Urothelium cell line (cell line): Measurements from ENCODE around the gene ZBED3.
"Not testable (repeated sequence)": the region's sequence is repeated elsewhere in the genome, so short reads cannot be mapped to it uniquely, and the experiment has no call there.

ENCODE experiments used
- DNase-seq: peaks from one replicate; pipeline ENCODE4 v3.0.0; 2011; ENCODE audit warnings: low spot score, mixed read lengths
- FAIRE-seq: peaks from 2 replicates; lab custom pipeline; 2011; peaks lifted over from hg19 to GRCh38; lab: Jason Lieb, UNC

ZBED3 gene

GRCh38 chr5:77080479-77080878 lies 6.6 kb downstream of the ZBED3 start:
- not testable (repeated sequence) for DNase-seq, FAIRE-seq

- FAIRE-seq, result no peak
These were observed 9.3 kb downstream of the ZBED3 start for GRCh38 chr5:77077829-77078176.

GRCh38 chr5:77076961-77077828 lies 9.9 kb downstream of the ZBED3 start:
- FAIRE-seq, result no peak
- no peak for DNase-seq

More at GRCh38 chr5:77077829-77078176, 9.3 kb downstream of the ZBED3 start:
- no peak for DNase-seq

- DNase-seq (no peak), FAIRE-seq (peak; percentile 65)
These were observed 12.3 kb downstream of the ZBED3 start for GRCh38 chr5:77074745-77075144.

- DNase-seq (no peak), FAIRE-seq (no peak)
These were observed 13.4 kb downstream of the ZBED3 start for GRCh38 chr5:77073667-77074066.

- FAIRE-seq, result no peak
- DNase-seq, result no peak
These were observed 20.2 kb downstream of the ZBED3 start for GRCh38 chr5:77066823-77067442.

- FAIRE-seq (no peak), DNase-seq (no peak)
These were observed 20.9 kb downstream of the ZBED3 start for GRCh38 chr5:77066184-77066583.

- FAIRE-seq, result no peak
- DNase-seq, result no peak
These were observed 21.8 kb downstream of the ZBED3 start for GRCh38 chr5:77065256-77065655.

GRCh38 chr5:77064040-77064439 lies 23.0 kb downstream of the ZBED3 start:
- no peak for DNase-seq
- no peak for FAIRE-seq

- FAIRE-seq, result no peak
- DNase-seq, result no peak
These were observed 40.5 kb downstream of the ZBED3 start for GRCh38 chr5:77046416-77047073.

GRCh38 chr5:77035950-77036349 lies 51.1 kb downstream of the ZBED3 start:
- FAIRE-seq (no peak), DNase-seq (no peak)

GRCh38 chr5:77033338-77033737 lies 53.7 kb downstream of the ZBED3 start:
- FAIRE-seq (no peak), DNase-seq (no peak)

- DNase-seq (no peak), FAIRE-seq (no peak)
These were observed 54.5 kb downstream of the ZBED3 start for GRCh38 chr5:77032635-77033034.

GRCh38 chr5:77031891-77032290 lies 55.2 kb downstream of the ZBED3 start:
- no peak for FAIRE-seq

GRCh38 chr5:77030097-77031071 lies 56.7 kb downstream of the ZBED3 start, which contains the start of gene AGGF1:
AGGF1 (plus strand) TSS chr5:77030404; CDS start chr5:77030767, 363 bp downstream.
- FAIRE-seq, result peak; percentile 40

More at GRCh38 chr5:77031891-77032290, 55.2 kb downstream of the ZBED3 start:
- no peak for DNase-seq

GRCh38 chr5:77029376-77029885 lies 57.7 kb downstream of the ZBED3 start:
- FAIRE-seq (no peak), DNase-seq (no peak)

More at GRCh38 chr5:77030097-77031071, 56.7 kb downstream of the ZBED3 start, which contains the start of gene AGGF1:
- DNase-seq, result peak; percentile 94

GRCh38 chr5:77028631-77029375 lies 58.3 kb downstream of the ZBED3 start:
- FAIRE-seq (no peak), DNase-seq (no peak)

GRCh38 chr5:77024490-77024889 lies 62.6 kb downstream of the ZBED3 start:
- DNase-seq, result no peak
- no peak for FAIRE-seq
